ENCODE results near the gene SLC35F3.

- TF ChIP-seq CTCF (IDR thresholded peaks at IDR 0.05; ENCODE audit: insufficient read depth, low read depth, low read length), result no peak
- TF ChIP-seq EZH2 (IDR thresholded peaks at IDR 0.05; ENCODE audit: insufficient read depth, low read length), result no peak
These were observed 395.6 kb downstream of the SLC35F3 start for GRCh38 chr1:234300096-234300495.

Measured in astrocyte (in vitro differentiated cells and primary cell).